ENCODE results near the gene PLCG2.

The PLCG2 gene

DNA sequence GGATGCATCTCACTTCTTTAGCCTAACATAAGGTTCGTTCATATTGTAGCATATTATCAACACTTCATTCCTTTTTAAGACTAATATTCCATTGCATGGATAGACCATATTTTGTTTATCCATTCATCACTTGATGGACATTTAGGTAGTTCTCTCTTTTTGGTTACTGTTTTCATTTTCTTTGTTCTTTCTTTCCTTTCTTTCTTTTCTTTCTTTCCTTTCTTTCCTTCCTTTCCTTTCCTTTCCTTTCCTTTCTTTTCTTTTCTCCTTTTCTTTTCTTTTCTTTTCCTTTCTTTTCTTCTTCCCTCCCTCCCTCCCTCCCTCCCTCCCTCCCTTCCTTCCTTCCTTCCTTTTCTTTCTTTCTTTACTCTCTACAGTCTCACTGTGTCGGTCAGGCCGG lies 24.2 kb downstream of the PLCG2 start:
- CTCF ChIA-PET: no interaction called here
- DNase-seq (ENCODE audit: extremely low spot score): no peak
- POLR2A ChIA-PET: no interaction called here
- no peak for TF ChIP-seq ELF4 (IDR thresholded peaks at IDR 0.05)

DNA sequence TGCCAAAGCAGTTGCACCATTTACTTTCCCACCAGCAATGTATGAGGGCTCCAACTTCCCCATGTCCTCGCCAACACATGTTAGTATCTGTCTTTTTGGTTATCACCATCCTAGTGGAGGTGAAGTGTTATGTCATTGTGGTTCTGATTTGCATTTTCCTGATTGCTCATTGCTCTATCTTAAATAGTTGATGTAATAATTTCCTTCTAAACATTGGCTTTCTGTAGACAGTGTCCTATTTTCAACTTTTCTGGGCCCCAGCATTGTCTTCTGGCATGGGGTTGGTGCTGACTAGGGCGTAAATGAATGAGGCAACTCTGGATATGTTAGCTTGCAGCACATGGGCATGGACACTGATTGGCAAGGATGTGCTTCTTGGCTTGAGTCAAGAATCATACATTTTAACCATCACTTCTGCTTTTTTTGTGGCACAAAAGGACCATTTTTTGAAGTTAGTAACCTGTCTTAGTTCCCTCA lies 25.1 kb downstream of the PLCG2 start:
- ChIA-PET CTCF (no interaction called here), POLR2A (no interaction called here)
- no peak for DNase-seq (ENCODE audit: extremely low spot score)
- no peak for TF ChIP-seq CTBP1 (IDR thresholded peaks at IDR 0.05; ENCODE audit: borderline replicate concordance)
- no peak for TF ChIP-seq ZNF384 (IDR thresholded peaks at IDR 0.05)
- TF ChIP-seq, protein P1, sequence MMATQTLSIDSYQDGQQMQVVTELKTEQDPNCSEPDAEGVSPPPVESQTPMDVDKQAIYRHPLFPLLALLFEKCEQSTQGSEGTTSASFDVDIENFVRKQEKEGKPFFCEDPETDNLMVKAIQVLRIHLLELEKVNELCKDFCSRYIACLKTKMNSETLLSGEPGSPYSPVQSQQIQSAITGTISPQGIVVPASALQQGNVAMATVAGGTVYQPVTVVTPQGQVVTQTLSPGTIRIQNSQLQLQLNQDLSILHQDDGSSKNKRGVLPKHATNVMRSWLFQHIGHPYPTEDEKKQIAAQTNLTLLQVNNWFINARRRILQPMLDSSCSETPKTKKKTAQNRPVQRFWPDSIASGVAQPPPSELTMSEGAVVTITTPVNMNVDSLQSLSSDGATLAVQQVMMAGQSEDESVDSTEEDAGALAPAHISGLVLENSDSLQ (IDR thresholded peaks at IDR 0.05): no peak
- TF ChIP-seq ELF4 (IDR thresholded peaks at IDR 0.05): no peak
- no peak for TF ChIP-seq L3MBTL2 (conservative IDR thresholded peaks at IDR 0.05)
- no peak for TF ChIP-seq FOXK2 (IDR thresholded peaks at IDR 0.05)
- TF ChIP-seq SP1 (IDR thresholded peaks at IDR 0.05): no peak
- no peak for TF ChIP-seq SUZ12 (IDR thresholded peaks at IDR 0.05)

DNA sequence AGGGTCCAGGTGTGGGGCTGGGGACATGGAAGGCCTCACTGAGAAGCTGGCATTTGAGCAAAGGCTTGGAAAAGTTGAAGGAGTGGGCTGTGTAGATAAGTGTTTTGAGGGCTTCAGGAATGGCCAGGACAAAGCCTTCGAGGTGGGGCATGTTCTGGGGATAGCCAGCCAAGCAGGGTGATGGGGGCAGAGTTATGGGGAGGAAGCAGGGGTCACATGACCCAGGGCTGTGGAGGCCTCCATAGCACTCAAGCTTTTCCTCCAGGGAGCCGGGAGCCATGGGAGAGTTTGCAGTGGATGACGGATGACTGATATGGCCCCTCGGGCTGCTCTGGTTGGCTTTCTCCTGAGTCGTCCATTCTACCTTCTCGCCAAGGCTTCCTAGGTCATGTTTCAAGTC lies 27.6 kb downstream of the PLCG2 start:
- POLR2A ChIA-PET: no interaction called here
- CTCF ChIA-PET: no interaction called here
- DNase-seq (ENCODE audit: extremely low spot score): no peak
- no peak for TF ChIP-seq FOXA1 (IDR thresholded peaks at IDR 0.05)
- TF ChIP-seq LEF1 (IDR thresholded peaks at IDR 0.05; ENCODE audit: borderline replicate concordance): no peak
- no peak for TF ChIP-seq ELF4 (IDR thresholded peaks at IDR 0.05)
- no peak for TF ChIP-seq NFRKB (IDR thresholded peaks at IDR 0.05)
- no peak for TF ChIP-seq CTBP1 (IDR thresholded peaks at IDR 0.05; ENCODE audit: borderline replicate concordance)
- TF ChIP-seq HDGF (IDR thresholded peaks at IDR 0.05; ENCODE audit: borderline replicate concordance): no peak
- TF ChIP-seq TARDBP (IDR thresholded peaks at IDR 0.05): no peak
- TF ChIP-seq FOXM1 (IDR thresholded peaks at IDR 0.05; ENCODE audit: borderline replicate concordance): no peak
- TF ChIP-seq FOXK2 (IDR thresholded peaks at IDR 0.05): no peak
- TF ChIP-seq, protein P1 (IDR thresholded peaks at IDR 0.05): no peak
- TF ChIP-seq ARNT (IDR thresholded peaks at IDR 0.05): no peak
- TF ChIP-seq BHLHE40 (IDR thresholded peaks at IDR 0.05; ENCODE audit: borderline replicate concordance): no peak
- no peak for TF ChIP-seq L3MBTL2 (conservative IDR thresholded peaks at IDR 0.05)
- TF ChIP-seq ZNF384 (IDR thresholded peaks at IDR 0.05): no peak
- no peak for TF ChIP-seq SUZ12 (IDR thresholded peaks at IDR 0.05)
- no peak for TF ChIP-seq SP1 (IDR thresholded peaks at IDR 0.05)

DNA sequence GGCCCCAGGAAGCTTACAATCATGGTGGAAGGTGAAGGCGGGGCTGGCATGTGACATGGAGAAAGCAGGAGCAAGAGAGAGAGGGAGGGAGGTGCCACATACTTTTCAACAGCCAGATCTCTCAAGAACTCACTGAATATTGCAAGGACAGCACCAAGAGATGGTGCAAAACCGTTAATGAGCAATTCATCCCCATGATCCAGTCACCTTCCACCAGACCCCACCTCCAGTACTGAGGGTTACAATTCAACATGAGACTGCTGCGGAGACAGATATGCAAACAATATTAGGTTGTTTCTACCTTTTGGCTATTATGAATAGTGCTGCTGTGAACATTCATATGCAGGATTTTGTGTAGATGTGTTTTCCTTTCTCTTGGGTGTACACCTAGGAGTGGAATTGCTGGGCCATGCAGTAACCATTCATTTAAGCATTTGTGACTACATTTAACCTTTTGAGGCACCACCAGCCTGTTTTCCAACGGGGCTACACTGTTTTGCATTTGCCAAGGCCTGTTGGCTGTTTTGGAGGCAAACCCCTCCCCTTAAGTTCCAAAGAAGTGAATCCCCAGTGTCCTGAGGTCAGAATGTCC lies 28.8 kb downstream of the PLCG2 start:
- no peak for TF ChIP-seq TARDBP (IDR thresholded peaks at IDR 0.05)
- no peak for TF ChIP-seq FOXK2 (IDR thresholded peaks at IDR 0.05)
- no peak for TF ChIP-seq ELF4 (IDR thresholded peaks at IDR 0.05)
- TF ChIP-seq HDGF (IDR thresholded peaks at IDR 0.05; ENCODE audit: borderline replicate concordance): no peak
- TF ChIP-seq CTBP1 (IDR thresholded peaks at IDR 0.05; ENCODE audit: borderline replicate concordance): no peak
- TF ChIP-seq L3MBTL2 (conservative IDR thresholded peaks at IDR 0.05): no peak
- TF ChIP-seq SUZ12 (IDR thresholded peaks at IDR 0.05): no peak
- TF ChIP-seq LEF1 (IDR thresholded peaks at IDR 0.05; ENCODE audit: borderline replicate concordance): no peak
- no peak for TF ChIP-seq ARNT (IDR thresholded peaks at IDR 0.05)
- TF ChIP-seq ZNF384 (IDR thresholded peaks at IDR 0.05): no peak
- TF ChIP-seq FOXA1 (IDR thresholded peaks at IDR 0.05): no peak
- TF ChIP-seq BHLHE40 (IDR thresholded peaks at IDR 0.05; ENCODE audit: borderline replicate concordance): no peak
- TF ChIP-seq, protein P1 (IDR thresholded peaks at IDR 0.05): no peak
- TF ChIP-seq FOXM1 (IDR thresholded peaks at IDR 0.05; ENCODE audit: borderline replicate concordance): no peak
- no peak for TF ChIP-seq NFRKB (IDR thresholded peaks at IDR 0.05)
- no peak for TF ChIP-seq SP1 (IDR thresholded peaks at IDR 0.05)
- no peak for DNase-seq (ENCODE audit: extremely low spot score)
- ChIA-PET CTCF (no interaction called here), POLR2A (no interaction called here)

DNA sequence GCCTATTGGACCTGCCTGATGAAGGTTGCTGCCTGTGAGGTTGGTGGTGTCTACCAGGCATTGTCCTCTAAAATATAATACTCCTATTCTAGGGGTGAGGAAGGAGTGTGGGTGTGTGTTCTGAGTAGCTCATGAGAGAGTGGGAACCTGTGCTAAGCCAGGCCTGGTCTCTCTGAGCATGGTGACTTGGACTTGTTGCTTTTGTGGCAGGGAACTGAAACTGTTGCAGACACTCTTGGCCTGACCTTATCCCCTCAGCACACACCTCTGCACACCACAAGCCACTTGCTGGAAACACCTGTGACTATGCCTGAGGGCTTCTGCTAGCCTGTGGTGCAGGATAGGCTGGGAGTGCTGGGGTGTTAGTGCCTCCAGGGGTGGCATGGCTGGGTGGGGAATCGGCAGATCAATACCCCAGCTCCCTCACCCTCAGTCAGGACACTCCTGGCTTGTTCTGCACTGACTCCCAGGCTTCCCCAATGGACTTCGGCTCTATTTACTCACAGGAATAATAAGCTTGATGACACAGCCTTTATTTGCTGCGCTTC lies 29.9 kb downstream of the PLCG2 start:
- ChIA-PET CTCF (interaction anchor here (0.7 kb wide), 1 partner anchor 9 kb away, joined by 5 read pairs; no protein-coding TSS in a partner anchor), POLR2A (interaction anchor here (1.0 kb wide), 1 partner anchor 10 kb away, joined by 3 read pairs; no protein-coding TSS in a partner anchor)
- DNase-seq (ENCODE audit: extremely low spot score): no peak
- no peak for TF ChIP-seq FOXA1 (IDR thresholded peaks at IDR 0.05)

DNA sequence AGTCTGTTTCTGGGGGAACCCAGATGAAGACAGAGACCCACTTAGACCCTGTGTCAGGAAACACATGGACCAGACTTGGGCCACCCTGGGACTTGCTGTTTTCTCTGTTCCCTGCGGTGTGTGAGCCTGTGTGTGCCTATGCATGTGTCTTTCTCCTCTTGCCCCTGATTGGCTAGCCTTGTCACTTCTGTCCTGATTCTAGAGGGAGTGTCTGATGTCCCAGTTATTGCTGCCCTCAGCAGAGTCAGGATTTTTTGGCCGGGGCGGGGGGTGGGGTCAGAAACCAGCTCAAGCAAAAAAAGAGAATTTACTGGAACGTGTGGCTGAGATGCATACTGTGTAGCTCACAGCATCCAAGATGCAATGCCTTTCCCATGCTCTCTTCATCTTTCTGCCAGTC lies 30.5 kb downstream of the PLCG2 start:
- TF ChIP-seq CTBP1 (IDR thresholded peaks at IDR 0.05; ENCODE audit: borderline replicate concordance) (no peak), LEF1 (IDR thresholded peaks at IDR 0.05; ENCODE audit: borderline replicate concordance) (no peak), SUZ12 (IDR thresholded peaks at IDR 0.05) (no peak), FOXM1 (IDR thresholded peaks at IDR 0.05; ENCODE audit: borderline replicate concordance) (no peak), SP1 (IDR thresholded peaks at IDR 0.05) (no peak), ELF4 (IDR thresholded peaks at IDR 0.05) (no peak), ZNF384 (IDR thresholded peaks at IDR 0.05) (no peak), HDGF (IDR thresholded peaks at IDR 0.05; ENCODE audit: borderline replicate concordance) (no peak), BHLHE40 (IDR thresholded peaks at IDR 0.05; ENCODE audit: borderline replicate concordance) (no peak), NFRKB (IDR thresholded peaks at IDR 0.05) (no peak), FOXA1 (IDR thresholded peaks at IDR 0.05) (no peak), TARDBP (IDR thresholded peaks at IDR 0.05) (no peak), ARNT (IDR thresholded peaks at IDR 0.05) (no peak), FOXK2 (IDR thresholded peaks at IDR 0.05) (no peak), L3MBTL2 (conservative IDR thresholded peaks at IDR 0.05) (no peak)
- TF ChIP-seq, protein P1 (IDR thresholded peaks at IDR 0.05): no peak
- DNase-seq (ENCODE audit: extremely low spot score): no peak
- ChIA-PET CTCF (interaction anchor here (0.7 kb wide), 1 partner anchor 9 kb away, joined by 5 read pairs; no protein-coding TSS in a partner anchor), POLR2A (interaction anchor here (1.0 kb wide), 1 partner anchor 9 kb away, joined by 3 read pairs; no protein-coding TSS in a partner anchor)
